ENCODE measurements around the gene MAN1C1. TPM values are rescaled to one million over a fixed set of nuclear protein-coding genes. Genes with fewer than 3 reads are reported as not detected.

MAN1C1 gene
- total RNA-seq: 0.20 and 0.34 TPM in 2 replicates

- Mint-ChIP-seq H3K27me3 (peaks cover 34% of the 10 kb centered on the region), H3K27ac (no peak within 1 kb of the TSS), H3K9me3 (no peaks in the 10 kb centered on the region), H3K4me1 (peaks cover 25% of the 10 kb centered on the region), H3K4me3 (peak within 1 kb of the TSS; percentile 69), H3K36me3 (ENCODE audit: low read depth) (no peaks in the 10 kb centered on the region)
- CTCF ChIA-PET: no interaction called here
- intact Hi-C loops (cut with micrococcal nuclease): loop anchor here (5.0 kb wide), 4 partner anchors 54 to 381 kb away; partner anchors contain the start of genes MACO1 and PAFAH2
- peak; percentile 93 for ATAC-seq (ENCODE audit: low read depth)
- POLR2A ChIA-PET: interaction anchor here (1.0 kb wide), 1 partner anchor 10 kb away, joined by 3 read pairs; no protein-coding TSS in a partner anchor
- TF ChIP-seq, protein P1, sequence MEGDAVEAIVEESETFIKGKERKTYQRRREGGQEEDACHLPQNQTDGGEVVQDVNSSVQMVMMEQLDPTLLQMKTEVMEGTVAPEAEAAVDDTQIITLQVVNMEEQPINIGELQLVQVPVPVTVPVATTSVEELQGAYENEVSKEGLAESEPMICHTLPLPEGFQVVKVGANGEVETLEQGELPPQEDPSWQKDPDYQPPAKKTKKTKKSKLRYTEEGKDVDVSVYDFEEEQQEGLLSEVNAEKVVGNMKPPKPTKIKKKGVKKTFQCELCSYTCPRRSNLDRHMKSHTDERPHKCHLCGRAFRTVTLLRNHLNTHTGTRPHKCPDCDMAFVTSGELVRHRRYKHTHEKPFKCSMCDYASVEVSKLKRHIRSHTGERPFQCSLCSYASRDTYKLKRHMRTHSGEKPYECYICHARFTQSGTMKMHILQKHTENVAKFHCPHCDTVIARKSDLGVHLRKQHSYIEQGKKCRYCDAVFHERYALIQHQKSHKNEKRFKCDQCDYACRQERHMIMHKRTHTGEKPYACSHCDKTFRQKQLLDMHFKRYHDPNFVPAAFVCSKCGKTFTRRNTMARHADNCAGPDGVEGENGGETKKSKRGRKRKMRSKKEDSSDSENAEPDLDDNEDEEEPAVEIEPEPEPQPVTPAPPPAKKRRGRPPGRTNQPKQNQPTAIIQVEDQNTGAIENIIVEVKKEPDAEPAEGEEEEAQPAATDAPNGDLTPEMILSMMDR (IDR thresholded peaks at IDR 0.05): no peak
- peak; percentile 88 for DNase-seq
Observed at GRCh38 chr1:25616095-25616986, at the start of gene MAN1C1. MAN1C1 (plus strand) TSS chr1:25616791; CDS start chr1:25617798, 1,007 bp downstream.

GRCh38 chr1:25567710-25568089 lies 48.9 kb upstream of the MAN1C1 start:
- Mint-ChIP-seq H3K36me3 (ENCODE audit: low read depth) (peaks cover 11% of the 10 kb centered on the region), H3K9me3 (no peaks in the 10 kb centered on the region), H3K27ac (no peak overlapping the region), H3K27me3 (peaks cover 4% of the 10 kb centered on the region), H3K4me3 (no peak overlapping the region), H3K4me1 (peaks cover 16% of the 10 kb centered on the region)
- TF ChIP-seq, protein P1 (IDR thresholded peaks at IDR 0.05): no peak
- ChIA-PET CTCF (no interaction called here), POLR2A (no interaction called here)
- DNase-seq (no peak), ATAC-seq (ENCODE audit: low read depth) (no peak)
- intact Hi-C loops (cut with micrococcal nuclease): no loop called here

DNA sequence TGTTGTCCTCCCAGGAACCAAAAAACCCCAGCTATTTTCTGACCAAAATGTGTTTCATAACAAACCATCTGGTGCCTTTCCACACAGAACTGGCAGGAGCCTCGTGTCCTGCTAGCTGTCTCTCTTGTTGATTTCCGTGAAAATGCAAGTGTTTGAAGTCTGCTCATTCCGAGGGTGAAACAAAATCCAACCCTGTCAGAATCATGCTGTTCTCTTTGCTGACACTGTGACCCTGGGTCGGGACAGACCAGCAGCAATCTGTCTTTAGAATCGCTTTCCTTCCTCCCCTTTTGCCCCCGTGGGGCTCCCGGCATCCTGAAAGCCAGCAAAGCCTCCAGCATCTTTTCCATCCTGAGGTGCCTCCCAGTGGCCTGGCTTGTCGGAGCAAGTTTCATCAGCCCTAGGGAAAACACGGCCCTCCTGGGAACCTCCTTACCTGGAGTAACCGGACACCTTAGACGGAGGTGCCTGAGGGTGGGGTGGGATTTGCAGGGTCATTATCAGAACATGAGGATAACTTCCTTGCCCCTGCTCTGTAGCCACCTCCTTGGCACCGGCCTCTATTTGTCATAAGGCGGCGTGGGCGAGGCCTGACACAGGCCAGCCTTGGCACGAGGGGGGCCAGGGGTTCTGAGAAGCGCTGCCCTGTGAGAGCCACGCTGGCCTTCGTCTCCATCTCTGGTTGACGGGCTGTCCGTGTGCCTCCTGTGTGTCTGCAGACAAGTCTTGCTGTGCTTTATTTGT lies 48.3 kb upstream of the MAN1C1 start:
- CTCF ChIA-PET: no interaction called here
- Mint-ChIP-seq H3K36me3 (ENCODE audit: low read depth) (peaks cover 10% of the 10 kb centered on the region), H3K4me1 (peaks cover 12% of the 10 kb centered on the region)

DNA sequence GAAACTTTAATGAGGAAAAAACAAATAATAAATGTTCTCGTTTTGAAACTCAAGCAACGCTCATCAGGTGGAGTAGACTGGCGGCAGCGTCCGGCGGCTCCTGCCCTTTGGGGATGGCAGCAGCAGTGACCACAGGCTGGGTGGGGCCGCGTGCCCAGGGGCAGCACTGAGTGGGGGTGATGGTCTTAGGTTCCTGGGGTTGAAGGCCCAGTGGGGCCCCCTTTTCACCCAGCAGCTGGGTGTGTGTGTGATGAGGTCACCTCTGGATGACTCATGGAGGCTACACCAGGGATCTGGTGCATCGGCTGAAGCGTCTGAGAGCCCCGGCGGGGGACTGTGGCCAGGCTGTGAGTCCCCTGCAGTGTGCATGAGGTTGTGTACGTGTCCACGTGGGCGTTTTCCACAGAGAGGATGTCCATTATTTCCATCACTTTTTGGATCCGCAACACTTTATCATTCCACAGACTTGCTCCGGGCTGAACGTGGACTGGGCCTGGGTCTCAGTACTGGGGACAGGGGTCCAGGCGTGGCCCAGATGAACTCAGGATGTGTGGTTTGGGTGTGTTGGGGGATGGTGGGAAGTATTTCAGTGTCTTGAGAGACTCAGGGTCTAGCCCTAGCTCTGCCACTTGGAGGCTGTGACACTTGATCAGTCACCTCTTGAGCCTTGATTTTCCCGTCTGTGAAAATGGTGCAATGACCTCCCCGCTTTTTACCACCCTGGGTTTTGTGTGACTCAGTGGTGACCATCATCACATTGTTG lies 47.6 kb upstream of the MAN1C1 start:
- H3K4me3 Mint-ChIP-seq: no peak overlapping the region
- ChIA-PET POLR2A (no interaction called here), CTCF (no interaction called here)
- H3K4me1 Mint-ChIP-seq: peaks cover 12% of the 10 kb centered on the region
- peaks cover 9% of the 10 kb centered on the region for H3K36me3 Mint-ChIP-seq (ENCODE audit: low read depth)
- intact Hi-C loops (cut with micrococcal nuclease): no loop called here
- TF ChIP-seq, protein P1 (IDR thresholded peaks at IDR 0.05): no peak
- ATAC-seq (ENCODE audit: low read depth) (no peak), DNase-seq (no peak)
- peaks cover 7% of the 10 kb centered on the region for H3K27me3 Mint-ChIP-seq
- H3K27ac Mint-ChIP-seq: no peak overlapping the region
- no peaks in the 10 kb centered on the region for H3K9me3 Mint-ChIP-seq

More for the DNA sequence above, 48.3 kb upstream of the MAN1C1 start:
- intact Hi-C loops (cut with micrococcal nuclease): no loop called here
- Mint-ChIP-seq H3K27me3 (peaks cover 6% of the 10 kb centered on the region), H3K9me3 (no peaks in the 10 kb centered on the region), H3K27ac (no peak overlapping the region), H3K4me3 (no peak overlapping the region)
- DNase-seq (no peak), ATAC-seq (ENCODE audit: low read depth) (no peak)
- TF ChIP-seq, protein P1 (IDR thresholded peaks at IDR 0.05): no peak
- POLR2A ChIA-PET: no interaction called here
